ENCODE results near the gene SMC2.

The SMC2 gene

DNA sequence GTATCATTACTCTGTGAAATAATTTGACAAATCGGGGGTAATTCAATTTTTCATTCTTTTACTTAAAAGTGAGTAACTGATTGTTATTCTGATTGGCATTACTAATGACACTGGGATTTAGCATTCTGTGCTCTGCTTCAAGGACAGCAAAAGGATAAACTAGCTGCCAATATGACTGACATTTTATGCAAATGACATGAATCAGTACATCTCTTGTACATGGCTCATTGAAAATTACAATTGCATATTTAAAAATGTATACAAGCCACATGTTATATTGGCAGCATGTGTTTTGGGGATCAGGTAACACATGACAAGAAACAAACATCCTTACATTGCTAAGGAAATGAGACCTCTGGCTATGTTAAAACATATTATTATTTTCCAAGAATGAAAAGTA lies 79.0 kb downstream of the SMC2 start:
- H3K4me1 ChIP-seq (ENCODE audit: insufficient read depth, low read length, severe bottlenecking): no peaks in the 10 kb centered on the region
- no peak overlapping the region for H3K4me3 ChIP-seq (ENCODE audit: low read depth, low read length, poor library complexity, severe bottlenecking)
- TF ChIP-seq, protein P1, sequence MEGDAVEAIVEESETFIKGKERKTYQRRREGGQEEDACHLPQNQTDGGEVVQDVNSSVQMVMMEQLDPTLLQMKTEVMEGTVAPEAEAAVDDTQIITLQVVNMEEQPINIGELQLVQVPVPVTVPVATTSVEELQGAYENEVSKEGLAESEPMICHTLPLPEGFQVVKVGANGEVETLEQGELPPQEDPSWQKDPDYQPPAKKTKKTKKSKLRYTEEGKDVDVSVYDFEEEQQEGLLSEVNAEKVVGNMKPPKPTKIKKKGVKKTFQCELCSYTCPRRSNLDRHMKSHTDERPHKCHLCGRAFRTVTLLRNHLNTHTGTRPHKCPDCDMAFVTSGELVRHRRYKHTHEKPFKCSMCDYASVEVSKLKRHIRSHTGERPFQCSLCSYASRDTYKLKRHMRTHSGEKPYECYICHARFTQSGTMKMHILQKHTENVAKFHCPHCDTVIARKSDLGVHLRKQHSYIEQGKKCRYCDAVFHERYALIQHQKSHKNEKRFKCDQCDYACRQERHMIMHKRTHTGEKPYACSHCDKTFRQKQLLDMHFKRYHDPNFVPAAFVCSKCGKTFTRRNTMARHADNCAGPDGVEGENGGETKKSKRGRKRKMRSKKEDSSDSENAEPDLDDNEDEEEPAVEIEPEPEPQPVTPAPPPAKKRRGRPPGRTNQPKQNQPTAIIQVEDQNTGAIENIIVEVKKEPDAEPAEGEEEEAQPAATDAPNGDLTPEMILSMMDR (IDR thresholded peaks at IDR 0.05; ENCODE audit: low read length): no peak
- no peak for TF ChIP-seq EZH2 (IDR thresholded peaks at IDR 0.05; ENCODE audit: borderline replicate concordance, low read length)

GRCh38 chr9:104177003-104177611 lies 83.0 kb downstream of the SMC2 start:
- Histone ChIP-seq H4K20me1 (ENCODE audit: insufficient read depth, low read length) (no peaks in the 10 kb centered on the region), H3K9me2 (ENCODE audit: low read depth, low read length) (no peaks in the 10 kb centered on the region), H3K79me2 (ENCODE audit: insufficient read depth, low read length) (no peaks in the 10 kb centered on the region), H3K4me3 (ENCODE audit: low read depth, low read length, poor library complexity, severe bottlenecking) (no peak overlapping the region), H3K27me3 (ENCODE audit: insufficient read depth, low read length) (no peaks in the 10 kb centered on the region), H3K4me1 (ENCODE audit: insufficient read depth, low read length, severe bottlenecking) (no peaks in the 10 kb centered on the region), H3K36me3 (ENCODE audit: insufficient read depth, low read length) (no peaks in the 10 kb centered on the region), H3K9me3 (ENCODE audit: low read length) (no peaks in the 10 kb centered on the region), H3K4me2 (ENCODE audit: low read length) (no peak overlapping the region), H3F3A (ENCODE audit: insufficient read depth, low read length) (no peaks in the 10 kb centered on the region), H3K27ac (ENCODE audit: low read depth, low read length, poor library complexity, severe bottlenecking) (no peak overlapping the region), H3K9ac (ENCODE audit: low read length) (no peak overlapping the region), H2AFZ (ENCODE audit: low read length) (no peak overlapping the region)
- TF ChIP-seq EZH2 (IDR thresholded peaks at IDR 0.05; ENCODE audit: borderline replicate concordance, low read length): no peak
- TF ChIP-seq, protein P1 (IDR thresholded peaks at IDR 0.05; ENCODE audit: low read length): peak; percentile 61

More for the DNA sequence above, 79.0 kb downstream of the SMC2 start:
- H3K4me2 ChIP-seq (ENCODE audit: low read length): no peak overlapping the region
- no peak overlapping the region for H2AFZ ChIP-seq (ENCODE audit: low read length)
- no peak overlapping the region for H3K27ac ChIP-seq (ENCODE audit: low read depth, low read length, poor library complexity, severe bottlenecking)
- no peaks in the 10 kb centered on the region for H3K27me3 ChIP-seq (ENCODE audit: insufficient read depth, low read length)
- no peaks in the 10 kb centered on the region for H3K79me2 ChIP-seq (ENCODE audit: insufficient read depth, low read length)
- no peak overlapping the region for H3K9ac ChIP-seq (ENCODE audit: low read length)
- H3K9me3 ChIP-seq (ENCODE audit: low read length): no peaks in the 10 kb centered on the region
- no peaks in the 10 kb centered on the region for H3F3A ChIP-seq (ENCODE audit: insufficient read depth, low read length)
- H3K9me2 ChIP-seq (ENCODE audit: low read depth, low read length): no peaks in the 10 kb centered on the region
- H4K20me1 ChIP-seq (ENCODE audit: insufficient read depth, low read length): no peaks in the 10 kb centered on the region
- no peaks in the 10 kb centered on the region for H3K36me3 ChIP-seq (ENCODE audit: insufficient read depth, low read length)

- H4K20me1 ChIP-seq (ENCODE audit: insufficient read depth, low read length): no peaks in the 10 kb centered on the region
These were observed 83.6 kb downstream of the SMC2 start for GRCh38 chr9:104177676-104178075.

More at GRCh38 chr9:104177676-104178075, 83.6 kb downstream of the SMC2 start:
- no peak overlapping the region for H3K4me3 ChIP-seq (ENCODE audit: low read depth, low read length, poor library complexity, severe bottlenecking)
- H3K9me2 ChIP-seq (ENCODE audit: low read depth, low read length): no peaks in the 10 kb centered on the region
- H2AFZ ChIP-seq (ENCODE audit: low read length): no peak overlapping the region
- H3K27ac ChIP-seq (ENCODE audit: low read depth, low read length, poor library complexity, severe bottlenecking): no peak overlapping the region
- H3K36me3 ChIP-seq (ENCODE audit: insufficient read depth, low read length): no peaks in the 10 kb centered on the region
- H3K79me2 ChIP-seq (ENCODE audit: insufficient read depth, low read length): no peaks in the 10 kb centered on the region
- H3K9me3 ChIP-seq (ENCODE audit: low read length): no peaks in the 10 kb centered on the region
- H3K4me2 ChIP-seq (ENCODE audit: low read length): no peak overlapping the region
- H3K9ac ChIP-seq (ENCODE audit: low read length): no peak overlapping the region
- no peaks in the 10 kb centered on the region for H3K27me3 ChIP-seq (ENCODE audit: insufficient read depth, low read length)
- TF ChIP-seq, protein P1 (IDR thresholded peaks at IDR 0.05; ENCODE audit: low read length): no peak
- no peak for TF ChIP-seq EZH2 (IDR thresholded peaks at IDR 0.05; ENCODE audit: borderline replicate concordance, low read length)
- no peaks in the 10 kb centered on the region for H3F3A ChIP-seq (ENCODE audit: insufficient read depth, low read length)
- no peaks in the 10 kb centered on the region for H3K4me1 ChIP-seq (ENCODE audit: insufficient read depth, low read length, severe bottlenecking)

All from OCI-LY1 (cell line).